ENCODE measurements around the gene MYBPHL.

GRCh38 chr1:109243860-109244552 is 62.8 kb downstream of the MYBPHL start:
- no peak for TF ChIP-seq POLR2A (IDR thresholded peaks at IDR 0.05)
- TF ChIP-seq CTCF (IDR thresholded peaks at IDR 0.05), result no peak
